Chondrocyte (in vitro differentiated cells): ENCODE results near the gene CACNA1B. TPM values are rescaled to one million over a fixed set of nuclear protein-coding genes. Genes with fewer than 3 reads are reported as not detected.

Source experiments
- DNase-seq: peaks from one replicate; pipeline ENCODE4 v3.0.0; 2021; ENCODE audit warnings: mixed read lengths, low spot score
- H3K27ac Mint-ChIP-seq: one replicate; pipeline ENCODE4 v1.8.0; 2021; ENCODE audit warnings: mild to moderate bottlenecking, moderate library complexity, mixed read lengths; ENCODE audit not compliant: unreplicated experiment
- H3K27me3 Mint-ChIP-seq: 2 replicates; pipeline ENCODE4 v1.8.0; 2021; ENCODE audit warnings: low read depth, mixed read lengths
- H3K36me3 Mint-ChIP-seq: 2 replicates; pipeline ENCODE4 v1.8.0; 2021; ENCODE audit warnings: low read depth, mixed read lengths
- H3K4me1 Mint-ChIP-seq: 2 replicates; pipeline ENCODE4 v1.8.0; 2021; ENCODE audit warnings: low read depth, mild to moderate bottlenecking, mixed read lengths
- H3K4me3 Mint-ChIP-seq: one replicate; pipeline ENCODE4 v1.8.0; 2021; ENCODE audit warnings: mild to moderate bottlenecking, moderate library complexity, mixed read lengths; ENCODE audit not compliant: unreplicated experiment
- H3K9me3 Mint-ChIP-seq: 2 replicates; pipeline ENCODE4 v1.8.0; 2021; ENCODE audit warnings: low read depth, mixed read lengths
- total RNA-seq: library from RNA; stranded (reverse); gene quantifications from 3 replicates; pipeline ENCODE4 v1.2.1, GENCODE V29; 2021
- TF ChIP-seq, protein P1 (sequence below): fragments of 200-600 bp; sonication (generic); IDR thresholded peaks from 2 replicates; pipeline ENCODE4 v1.5.0; 2021; ENCODE audit warnings: antibody characterized with exemption, mild to moderate bottlenecking, moderate library complexity

Gene CACNA1B
- total RNA-seq, 1 donor from 2014 or later: 3.7 TPM

DNA sequence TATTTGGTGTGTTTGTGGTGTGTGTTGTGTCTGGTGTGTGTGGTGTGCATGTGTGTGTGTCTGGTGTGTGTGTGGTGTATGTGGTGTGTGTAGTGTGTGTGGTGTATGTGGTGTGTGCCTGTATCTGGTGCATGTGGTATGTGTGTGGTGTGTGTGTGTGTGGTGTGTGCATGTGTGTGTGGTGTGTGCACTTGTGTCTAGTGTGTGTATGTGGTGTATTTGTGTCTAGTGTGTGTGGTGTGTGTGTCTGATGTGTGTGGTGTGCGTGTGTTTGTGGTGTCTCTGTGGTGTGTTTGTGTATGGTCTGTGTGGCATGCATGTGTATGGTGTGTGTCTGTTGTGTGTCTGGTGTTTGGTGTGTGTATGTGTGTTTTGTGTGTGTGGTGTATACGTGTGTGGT lies 71.1 kb downstream of the CACNA1B start:
- Mint-ChIP-seq H3K4me1 (no peaks in the 10 kb centered on the region), H3K27ac (no peak overlapping the region), H3K4me3 (no peak overlapping the region)

DNA sequence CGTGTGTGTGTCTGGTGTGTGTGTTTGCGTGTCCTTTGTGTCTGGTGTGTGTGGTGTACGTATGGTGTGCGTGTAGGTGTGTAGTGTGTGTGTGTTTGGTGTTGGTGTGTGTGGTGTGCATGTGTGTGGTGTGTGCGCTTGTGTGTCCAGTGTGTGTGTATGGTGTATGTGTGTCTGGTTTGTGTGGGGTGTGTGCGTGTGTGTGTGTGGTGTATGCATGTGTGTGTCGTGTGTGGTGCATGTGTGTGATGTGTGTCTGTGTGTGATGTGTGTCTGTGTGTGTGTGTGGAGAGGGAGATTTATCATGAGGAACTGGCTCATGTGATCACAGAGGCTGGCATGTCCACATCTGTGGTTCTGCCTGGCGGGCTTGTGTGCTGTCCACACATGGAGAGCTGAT lies 71.7 kb downstream of the CACNA1B start:
- H3K36me3 Mint-ChIP-seq: peaks cover 2% of the 10 kb centered on the region
- no peaks in the 10 kb centered on the region for H3K4me1 Mint-ChIP-seq
- TF ChIP-seq, protein P1, sequence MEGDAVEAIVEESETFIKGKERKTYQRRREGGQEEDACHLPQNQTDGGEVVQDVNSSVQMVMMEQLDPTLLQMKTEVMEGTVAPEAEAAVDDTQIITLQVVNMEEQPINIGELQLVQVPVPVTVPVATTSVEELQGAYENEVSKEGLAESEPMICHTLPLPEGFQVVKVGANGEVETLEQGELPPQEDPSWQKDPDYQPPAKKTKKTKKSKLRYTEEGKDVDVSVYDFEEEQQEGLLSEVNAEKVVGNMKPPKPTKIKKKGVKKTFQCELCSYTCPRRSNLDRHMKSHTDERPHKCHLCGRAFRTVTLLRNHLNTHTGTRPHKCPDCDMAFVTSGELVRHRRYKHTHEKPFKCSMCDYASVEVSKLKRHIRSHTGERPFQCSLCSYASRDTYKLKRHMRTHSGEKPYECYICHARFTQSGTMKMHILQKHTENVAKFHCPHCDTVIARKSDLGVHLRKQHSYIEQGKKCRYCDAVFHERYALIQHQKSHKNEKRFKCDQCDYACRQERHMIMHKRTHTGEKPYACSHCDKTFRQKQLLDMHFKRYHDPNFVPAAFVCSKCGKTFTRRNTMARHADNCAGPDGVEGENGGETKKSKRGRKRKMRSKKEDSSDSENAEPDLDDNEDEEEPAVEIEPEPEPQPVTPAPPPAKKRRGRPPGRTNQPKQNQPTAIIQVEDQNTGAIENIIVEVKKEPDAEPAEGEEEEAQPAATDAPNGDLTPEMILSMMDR: no peak
- H3K27me3 Mint-ChIP-seq: peaks cover 3% of the 10 kb centered on the region
- no peak overlapping the region for H3K4me3 Mint-ChIP-seq
- H3K27ac Mint-ChIP-seq: no peak overlapping the region
- DNase-seq: no peak
- H3K9me3 Mint-ChIP-seq: peaks cover 17% of the 10 kb centered on the region

More for the DNA sequence above, 71.1 kb downstream of the CACNA1B start:
- Mint-ChIP-seq H3K27me3 (peaks cover 3% of the 10 kb centered on the region), H3K9me3 (peaks cover 21% of the 10 kb centered on the region), H3K36me3 (peaks cover 2% of the 10 kb centered on the region)
- no peak for DNase-seq
- TF ChIP-seq, protein P1: no peak

DNA sequence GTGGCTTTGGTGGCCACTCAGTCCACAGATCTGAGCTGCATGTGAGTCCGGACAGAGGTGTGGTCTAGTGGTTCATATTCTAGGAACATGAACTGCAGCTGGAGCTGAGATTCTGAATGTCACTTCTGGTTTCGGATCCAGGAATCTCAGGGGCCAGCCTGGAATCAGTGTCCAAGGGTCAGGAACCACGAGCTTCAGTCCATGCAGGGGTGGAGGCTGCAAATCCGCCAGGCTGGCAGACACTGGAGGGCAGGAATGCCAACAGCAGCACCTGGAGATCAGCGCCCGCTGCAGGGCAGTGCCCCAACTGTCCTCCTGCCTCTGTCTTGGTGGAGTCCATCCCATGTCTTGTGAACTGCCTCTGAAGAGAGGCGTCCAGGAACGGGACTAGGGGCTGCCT lies 73.5 kb downstream of the CACNA1B start:
- no peak overlapping the region for H3K4me3 Mint-ChIP-seq
- peaks cover 11% of the 10 kb centered on the region for H3K9me3 Mint-ChIP-seq
- TF ChIP-seq, protein P1: no peak
- H3K27ac Mint-ChIP-seq: no peak overlapping the region
- no peaks in the 10 kb centered on the region for H3K36me3 Mint-ChIP-seq
- no peak for DNase-seq
- H3K4me1 Mint-ChIP-seq: no peaks in the 10 kb centered on the region
- H3K27me3 Mint-ChIP-seq: peaks cover 3% of the 10 kb centered on the region

DNA sequence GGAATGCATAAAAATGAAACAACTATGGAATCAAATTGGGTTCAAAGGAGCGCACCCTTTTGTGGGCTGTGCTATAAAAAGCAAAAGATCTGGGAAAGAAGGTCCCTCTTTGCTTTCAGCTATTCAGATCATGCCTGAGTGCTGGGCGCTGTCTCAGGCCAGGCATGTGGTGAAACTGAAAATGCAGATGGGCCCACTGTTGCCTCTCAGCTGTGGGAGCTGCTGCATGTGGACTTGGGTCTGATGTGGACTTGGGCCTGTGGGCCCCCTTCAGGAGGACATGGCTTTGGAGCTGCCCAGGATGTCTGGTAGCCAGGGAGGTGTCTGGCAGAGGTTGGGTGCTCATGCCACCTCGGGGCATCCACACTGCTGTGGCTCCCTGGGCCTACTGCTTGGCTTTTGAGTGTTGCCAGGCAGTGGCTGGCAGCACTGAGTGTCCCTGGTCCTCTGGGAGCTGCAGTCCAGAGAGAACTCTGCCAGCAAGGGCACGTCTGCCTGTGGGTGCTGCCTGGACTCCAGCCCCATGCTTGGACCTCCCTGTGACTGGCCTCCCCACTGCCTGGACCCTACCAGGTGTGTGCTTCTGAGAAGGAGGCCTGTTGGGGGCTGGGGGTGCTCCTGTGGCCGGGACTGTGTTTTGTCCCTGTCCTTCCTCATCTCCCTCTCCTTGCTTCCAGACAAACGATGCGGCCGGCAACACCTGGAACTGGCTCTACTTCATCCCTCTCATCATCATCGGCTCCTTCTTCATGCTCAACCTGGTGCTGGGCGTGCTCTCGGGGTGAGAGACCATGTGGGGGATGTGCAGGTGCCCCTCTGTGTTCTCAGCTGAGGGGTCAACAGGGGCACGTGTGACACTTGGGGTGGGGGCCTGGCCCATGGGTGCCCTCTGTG lies 74.3 kb downstream of the CACNA1B start:
- Mint-ChIP-seq H3K36me3 (no peaks in the 10 kb centered on the region), H3K27ac (no peak overlapping the region), H3K4me1 (no peaks in the 10 kb centered on the region), H3K9me3 (peaks cover 7% of the 10 kb centered on the region), H3K27me3 (peaks cover 3% of the 10 kb centered on the region), H3K4me3 (no peak overlapping the region)
- TF ChIP-seq, protein P1: no peak
- DNase-seq: no peak

DNA sequence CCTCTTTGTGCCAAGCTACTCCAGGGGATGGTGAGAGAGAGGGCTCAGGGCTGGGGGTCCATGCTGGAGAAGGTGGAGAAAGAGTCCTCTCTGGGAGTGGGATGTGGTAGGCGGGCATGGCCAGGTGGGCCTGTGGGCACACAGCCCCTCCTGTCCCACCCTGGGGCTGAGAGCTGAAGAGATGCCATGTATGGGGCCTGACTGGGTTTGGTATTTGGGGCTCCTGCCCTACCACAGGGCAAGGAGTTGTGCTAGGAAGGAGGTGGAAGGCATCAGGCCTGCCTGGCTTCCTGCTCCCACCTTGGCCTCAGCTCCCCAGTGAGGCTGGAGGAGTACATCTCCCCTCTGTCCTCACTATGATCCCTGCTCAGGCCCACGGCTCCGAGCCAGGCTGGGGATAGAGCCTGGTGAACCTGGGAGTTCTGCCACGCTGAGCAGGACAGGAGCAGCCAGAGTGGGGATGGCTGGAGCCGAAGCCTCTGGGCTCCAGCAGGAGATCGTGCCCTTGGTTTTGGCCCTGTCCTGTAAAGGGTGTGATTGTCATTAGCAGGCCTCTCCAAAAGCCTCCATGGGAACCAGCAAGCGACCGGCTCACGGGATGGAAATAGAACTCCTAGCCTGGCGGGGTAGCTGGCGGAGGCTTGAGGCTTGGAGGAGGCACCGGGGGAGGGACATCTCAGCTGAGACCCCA lies 75.5 kb downstream of the CACNA1B start:
- Mint-ChIP-seq H3K9me3 (no peaks in the 10 kb centered on the region), H3K4me1 (no peaks in the 10 kb centered on the region), H3K27ac (no peak overlapping the region), H3K36me3 (no peaks in the 10 kb centered on the region), H3K4me3 (no peak overlapping the region), H3K27me3 (peaks cover 3% of the 10 kb centered on the region)
- DNase-seq: no peak
- TF ChIP-seq, protein P1: no peak
